GM23248 (cell line): Measurements from ENCODE around the gene MYO1D.

Experiments
- EZH2 ChIP-seq: fragments of 200-600 bp; sonication (generic); IDR thresholded peaks from 2 replicates; pipeline ENCODE4 v1.6.1; 2018; ENCODE audit warnings: antibody characterized with exemption, mild to moderate bottlenecking; ENCODE audit not compliant: insufficient read depth, poor library complexity, severe bottlenecking
- EZH2phosphoT487 ChIP-seq: fragments of 200-600 bp; sonication (generic); IDR thresholded peaks from 2 replicates; pipeline ENCODE4 v1.6.1; 2018; ENCODE audit warnings: antibody characterized with exemption, moderate library complexity, mild to moderate bottlenecking, low read depth; ENCODE audit not compliant: insufficient read depth

GRCh38 chr17:32693194-32693897 is 183.6 kb downstream of the MYO1D start:
- no peak for TF ChIP-seq EZH2
- no peak for TF ChIP-seq EZH2phosphoT487
